K562 (cell line): ENCODE data around the gene HBG1. TPM values are rescaled to one million over a fixed set of nuclear protein-coding genes. Genes with fewer than 3 reads are reported as not detected.
A peak's percentile ranks its signal among the peaks of the same experiment; 100 is the strongest.

Experiments used
- ADNP ChIP-seq: fragments of 200-800 bp; sonication (Bioruptor generic); IDR thresholded peaks from 2 replicates; pipeline ENCODE4 v1.6.1; 2016; ENCODE audit warnings: missing genetic modification characterization, missing compliant biosample characterization
- AFF4 ChIP-seq: sonication (generic); formaldehyde crosslinking; IDR thresholded peaks from 2 replicates; pipeline ENCODE4 v1.8.0; 2023; ENCODE audit warnings: mild to moderate bottlenecking, missing genetic modification reagents
- BCOR ChIP-seq: fragments of 450-650 bp; IDR thresholded peaks from 2 replicates; pipeline ENCODE4 v1.6.1; 2016
- FOXA3 ChIP-seq, 2 experiments: fragments of 450-650 bp in 1 of 2; sonication (generic) in 1 of 2; formaldehyde crosslinking; IDR thresholded peaks in 1 of 2; conservative IDR thresholded peaks in 1 of 2; 2 replicates each; pipeline versions ENCODE4 v1.4.0 to v1.8.0; 2020 to 2022; ENCODE audit warnings: mild to moderate bottlenecking in 2 of 2, missing genetic modification reagents in 1 of 2
- FOXK1 ChIP-seq: sonication (generic); formaldehyde crosslinking; IDR thresholded peaks from 2 replicates; pipeline ENCODE4 v1.8.0; 2022; ENCODE audit warnings: missing genetic modification reagents, mild to moderate bottlenecking, borderline replicate concordance
- POLR2G ChIP-seq: fragments of 200-400 bp; formaldehyde crosslinking; IDR thresholded peaks from 2 replicates; pipeline ENCODE4 v1.6.1; 2017; ENCODE audit warnings: low read depth, mild to moderate bottlenecking, antibody characterized with exemption, low read length, moderate library complexity
- RCOR1 ChIP-seq, 2 experiments: IDR thresholded peaks; 2 replicates each; pipeline ENCODE4 v1.6.1; 2012; ENCODE audit warnings: low read depth in 2 of 2, low read length in 2 of 2, borderline replicate concordance in 1 of 2, improper control_type of control experiment in 1 of 2
- SMAD4 ChIP-seq: fragments of 250-450 bp; sonication (Bioruptor Pico); conservative IDR thresholded peaks from 2 replicates; pipeline ENCODE4 v1.8.0; 2021; ENCODE audit warnings: inconsistent platforms, mild to moderate bottlenecking, moderate library complexity
- TEAD1 ChIP-seq, 2 experiments: fragments of 450-650 bp in 1 of 2; sonication (generic) in 1 of 2; formaldehyde crosslinking; IDR thresholded peaks; 2 replicates each; pipeline versions ENCODE4 v1.4.0 to v1.8.0; 2020 to 2022; ENCODE audit warnings: mild to moderate bottlenecking in 2 of 2, missing genetic modification reagents in 1 of 2
- THAP7 ChIP-seq: fragments of 250-450 bp; sonication (Bioruptor Pico); IDR thresholded peaks from 2 replicates; pipeline ENCODE4 v1.5.0; 2021
- ZKSCAN1 ChIP-seq: fragments of 150-350 bp; IDR thresholded peaks from 2 replicates; pipeline ENCODE4 v1.6.1; 2016; ENCODE audit warnings: low read depth, low read length
- ZNF263 ChIP-seq: sonication (generic); formaldehyde crosslinking; IDR thresholded peaks from 2 replicates; pipeline ENCODE4 v1.8.0; 2022; ENCODE audit warnings: mild to moderate bottlenecking, missing genetic modification reagents, borderline replicate concordance
- ZNF354B ChIP-seq: fragments of 250-450 bp; sonication (Bioruptor Pico); IDR thresholded peaks from 2 replicates; pipeline ENCODE4 v1.4.0; 2020
- polyA plus RNA-seq, 8 experiments: library from polyadenylated mRNA; depleted of rRNA in 4 of 8; stranded (reverse) in 5 of 8; unstranded in 3 of 8; fragments of >200 nt; fragmentation: Nextera tagmentation in 2 of 8; fragmentation: Illumina TruSeq in 1 of 8; extraction: Ambion mirVana in 2 of 8; extraction: Trizol in 1 of 8; gene quantifications; 2 replicates each; pipeline versions ENCODE4 v1.2.1 to v1.2.3, GENCODE V29; 2011 to 2014; ENCODE audit warnings: inconsistent platforms in 1 of 8, missing spikeins in 1 of 8
- total RNA-seq, 7 experiments: library from RNA; depleted of rRNA in 6 of 7; stranded (reverse); fragments of >200 nt in 6 of 7; fragmentation: Illumina TruSeq in 2 of 7; extraction: Trizol in 2 of 7; gene quantifications; 2 replicates each; pipeline versions ENCODE4 v1.2.1 to v1.2.3, GENCODE V29; 2011 to 2021; ENCODE audit warnings: low replicate concordance in 1 of 7
- TF ChIP-seq, protein P1 (sequence below): fragments of 450-650 bp; IDR thresholded peaks from 2 replicates; pipeline ENCODE4 v1.6.1; 2016; ENCODE audit warnings: low read depth

The HBG1 gene
- total and polyA plus RNA-seq, 9 of the 15 experiments (the other 6 are each of a cell fraction or from before 2014, with no cell fraction given), result 1,066 to 16,338 (median 4,898) TPM

- 0 out of 2 replicates have a peak, but pooled peaks have one; percentile 17 for TF ChIP-seq SMAD4
- no peak for TF ChIP-seq TEAD1 (CRISPR knock-in tag; IDR thresholded peaks at IDR 0.05)
- no peak for TF ChIP-seq POLR2G
- no peak for TF ChIP-seq FOXK1 (CRISPR knock-in tag)
- TF ChIP-seq, protein P1, sequence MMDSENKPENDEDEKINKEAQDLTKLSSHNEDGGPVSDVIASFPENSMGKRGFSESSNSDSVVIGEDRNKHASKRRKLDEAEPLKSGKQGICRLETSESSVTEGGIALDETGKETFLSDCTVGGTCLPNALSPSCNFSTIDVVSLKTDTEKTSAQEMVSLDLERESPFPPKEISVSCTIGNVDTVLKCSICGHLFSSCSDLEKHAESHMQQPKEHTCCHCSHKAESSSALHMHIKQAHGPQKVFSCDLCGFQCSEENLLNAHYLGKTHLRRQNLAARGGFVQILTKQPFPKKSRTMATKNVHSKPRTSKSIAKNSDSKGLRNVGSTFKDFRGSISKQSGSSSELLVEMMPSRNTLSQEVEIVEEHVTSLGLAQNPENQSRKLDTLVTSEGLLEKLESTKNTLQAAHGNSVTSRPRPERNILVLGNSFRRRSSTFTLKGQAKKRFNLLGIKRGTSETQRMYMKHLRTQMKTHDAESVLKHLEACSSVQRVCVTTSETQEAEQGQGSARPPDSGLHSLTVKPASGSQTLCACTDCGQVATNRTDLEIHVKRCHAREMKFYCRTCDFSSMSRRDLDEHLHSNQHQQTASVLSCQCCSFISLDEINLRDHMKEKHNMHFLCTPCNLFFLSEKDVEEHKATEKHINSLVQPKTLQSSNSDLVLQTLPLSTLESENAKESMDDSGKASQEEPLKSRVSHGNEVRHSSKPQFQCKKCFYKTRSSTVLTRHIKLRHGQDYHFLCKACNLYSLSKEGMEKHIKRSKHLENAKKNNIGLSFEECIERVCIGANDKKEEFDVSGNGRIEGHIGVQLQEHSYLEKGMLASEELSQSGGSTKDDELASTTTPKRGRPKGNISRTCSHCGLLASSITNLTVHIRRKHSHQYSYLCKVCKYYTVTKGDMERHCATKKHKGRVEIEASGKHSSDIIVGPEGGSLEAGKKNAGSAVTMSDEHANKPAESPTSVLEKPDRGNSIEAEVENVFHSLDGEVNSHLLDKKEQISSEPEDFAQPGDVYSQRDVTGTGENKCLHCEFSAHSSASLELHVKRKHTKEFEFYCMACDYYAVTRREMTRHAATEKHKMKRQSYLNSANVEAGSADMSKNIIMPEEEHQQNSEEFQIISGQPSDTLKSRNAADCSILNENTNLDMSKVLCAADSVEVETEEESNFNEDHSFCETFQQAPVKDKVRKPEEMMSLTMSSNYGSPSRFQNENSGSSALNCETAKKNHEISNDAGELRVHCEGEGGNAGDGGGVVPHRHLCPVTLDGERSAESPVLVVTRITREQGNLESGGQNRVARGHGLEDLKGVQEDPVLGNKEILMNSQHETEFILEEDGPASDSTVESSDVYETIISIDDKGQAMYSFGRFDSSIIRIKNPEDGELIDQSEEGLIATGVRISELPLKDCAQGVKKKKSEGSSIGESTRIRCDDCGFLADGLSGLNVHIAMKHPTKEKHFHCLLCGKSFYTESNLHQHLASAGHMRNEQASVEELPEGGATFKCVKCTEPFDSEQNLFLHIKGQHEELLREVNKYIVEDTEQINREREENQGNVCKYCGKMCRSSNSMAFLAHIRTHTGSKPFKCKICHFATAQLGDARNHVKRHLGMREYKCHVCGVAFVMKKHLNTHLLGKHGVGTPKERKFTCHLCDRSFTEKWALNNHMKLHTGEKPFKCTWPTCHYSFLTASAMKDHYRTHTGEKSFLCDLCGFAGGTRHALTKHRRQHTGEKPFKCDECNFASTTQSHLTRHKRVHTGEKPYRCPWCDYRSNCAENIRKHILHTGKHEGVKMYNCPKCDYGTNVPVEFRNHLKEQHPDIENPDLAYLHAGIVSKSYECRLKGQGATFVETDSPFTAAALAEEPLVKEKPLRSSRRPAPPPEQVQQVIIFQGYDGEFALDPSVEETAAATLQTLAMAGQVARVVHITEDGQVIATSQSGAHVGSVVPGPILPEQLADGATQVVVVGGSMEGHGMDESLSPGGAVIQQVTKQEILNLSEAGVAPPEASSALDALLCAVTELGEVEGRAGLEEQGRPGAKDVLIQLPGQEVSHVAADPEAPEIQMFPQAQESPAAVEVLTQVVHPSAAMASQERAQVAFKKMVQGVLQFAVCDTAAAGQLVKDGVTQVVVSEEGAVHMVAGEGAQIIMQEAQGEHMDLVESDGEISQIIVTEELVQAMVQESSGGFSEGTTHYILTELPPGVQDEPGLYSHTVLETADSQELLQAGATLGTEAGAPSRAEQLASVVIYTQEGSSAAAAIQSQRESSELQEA, result no peak
- no peak for TF ChIP-seq ZKSCAN1
- no peak for TF ChIP-seq BCOR
- TF ChIP-seq ZNF354B (CRISPR knock-in tag), result no peak
- TF ChIP-seq RCOR1 (IDR thresholded peaks at IDR 0.05; ENCODE audit: borderline replicate concordance in 1 of 2, low read depth in 2 of 2, low read length in 2 of 2), result no peak
- TF ChIP-seq ADNP (tag), result 0 out of 2 replicates have a peak, but pooled peaks have one; percentile 7
- TF ChIP-seq AFF4, result no peak
- TF ChIP-seq ZNF263 (CRISPR knock-in tag), result no peak
- no peak for TF ChIP-seq THAP7 (CRISPR knock-in tag)
- TF ChIP-seq FOXA3 (CRISPR knock-in tag; conservative IDR thresholded peaks at IDR 0.05 in 1 of 2, IDR thresholded peaks at IDR 0.05 in 1 of 2), result no peak
Observed at GRCh38 chr11:5279471-5280090, 29.9 kb upstream of the HBG1 start (continued).
